SJCRH30 (cell line): Measurements from ENCODE around the gene FSHR. TPM values are rescaled to one million over a fixed set of nuclear protein-coding genes. Genes with fewer than 3 reads are reported as not detected.
A peak's percentile ranks its signal among the peaks of the same experiment; 100 is the strongest.

Experiments used
- DNase-seq, 2 experiments: peaks; one replicate each; pipeline ENCODE4 v3.0.0-alpha.2; 2015 to 2020
- H3K27ac ChIP-seq: fragments of 250-450 bp; sonication (Bioruptor Pico); 2 replicates; pipeline ENCODE4 v1.5.1; 2020; ENCODE audit warnings: mild to moderate bottlenecking, moderate library complexity
- H3K27me3 ChIP-seq: fragments of 250-450 bp; sonication (Bioruptor Pico); 2 replicates; pipeline ENCODE4 v1.5.1; 2020; ENCODE audit warnings: mild to moderate bottlenecking, moderate library complexity
- H3K36me3 ChIP-seq: fragments of 250-450 bp; sonication (Bioruptor Pico); 2 replicates; pipeline ENCODE4 v1.5.1; 2020; ENCODE audit warnings: mild to moderate bottlenecking, moderate library complexity
- H3K4me1 ChIP-seq: fragments of 250-450 bp; sonication (Bioruptor Pico); 2 replicates; pipeline ENCODE4 v1.5.1; 2020; ENCODE audit warnings: mild to moderate bottlenecking, moderate library complexity
- H3K4me3 ChIP-seq: fragments of 250-450 bp; sonication (Bioruptor Pico); 2 replicates; pipeline ENCODE4 v1.5.1; 2020; ENCODE audit warnings: mild to moderate bottlenecking, moderate library complexity
- H3K9me3 ChIP-seq: fragments of 250-450 bp; sonication (Bioruptor Pico); replicated peaks from 2 replicates; pipeline ENCODE4 v1.5.1; 2020; ENCODE audit warnings: mild to moderate bottlenecking, moderate library complexity
- total RNA-seq: library from RNA; depleted of rRNA; stranded (reverse); fragments of >200 nt; shearing (Covaris generic); gene quantifications from 2 replicates; pipeline ENCODE4 v1.2.3, GENCODE V29; 2014

Gene FSHR
- total RNA-seq, 1 experiment from 2014 or later, result not detected

GRCh38 chr2:49032936-49033335 lies 121.4 kb downstream of the FSHR start:
- Histone ChIP-seq H3K27ac (no peak overlapping the region), H3K4me1 (no peaks in the 10 kb centered on the region), H3K36me3 (no peaks in the 10 kb centered on the region), H3K27me3 (no peaks in the 10 kb centered on the region), H3K4me3 (no peak overlapping the region), H3K9me3 (no peaks in the 10 kb centered on the region)
- DNase-seq, result no peak

DNA sequence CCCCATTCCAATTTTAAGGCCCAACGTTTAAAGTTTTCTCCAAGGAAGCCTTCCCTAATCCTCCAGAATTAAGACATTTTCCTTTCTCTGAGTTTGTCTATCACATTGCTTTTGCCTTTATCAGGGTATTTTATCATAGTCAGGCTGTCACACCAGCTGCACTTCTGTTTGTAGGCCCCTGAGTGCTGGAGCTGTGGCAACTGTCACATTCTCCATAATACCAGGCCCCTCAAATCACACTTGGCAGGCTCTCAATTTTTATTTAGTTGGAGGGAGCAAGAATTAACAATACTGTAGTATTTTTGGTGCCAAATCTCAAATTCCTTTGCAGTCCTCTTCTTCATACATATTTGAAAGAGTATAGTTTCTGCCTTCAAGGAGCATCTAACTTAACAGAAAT lies 122.2 kb downstream of the FSHR start:
- Histone ChIP-seq H3K27ac (no peak overlapping the region), H3K27me3 (no peaks in the 10 kb centered on the region), H3K4me3 (no peak overlapping the region), H3K9me3 (no peaks in the 10 kb centered on the region), H3K36me3 (no peaks in the 10 kb centered on the region), H3K4me1 (no peaks in the 10 kb centered on the region)
- no peak for DNase-seq

DNA sequence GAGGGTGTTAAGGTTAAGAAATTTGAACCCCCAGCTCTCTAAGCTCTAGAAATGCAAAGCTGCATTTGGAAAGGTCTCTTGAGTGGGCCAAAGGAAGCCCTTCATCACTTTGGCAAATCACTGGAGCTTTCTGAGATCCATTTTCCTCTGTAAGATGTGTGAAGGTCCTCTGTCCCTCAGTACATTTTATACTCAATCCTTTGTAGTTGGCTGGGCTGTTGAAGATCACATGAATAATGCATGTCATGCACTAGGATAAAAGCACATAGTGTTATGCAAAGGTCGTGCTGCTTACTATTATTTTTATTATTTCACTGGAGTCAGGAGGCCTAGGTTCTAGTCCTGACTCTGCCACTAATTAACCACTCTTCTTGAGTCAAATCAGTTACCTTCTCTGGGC lies 124.9 kb downstream of the FSHR start:
- Histone ChIP-seq H3K27me3 (no peaks in the 10 kb centered on the region), H3K4me3 (no peak overlapping the region), H3K4me1 (no peaks in the 10 kb centered on the region), H3K27ac (no peak overlapping the region), H3K9me3 (no peaks in the 10 kb centered on the region), H3K36me3 (no peaks in the 10 kb centered on the region)
- no peak for DNase-seq

DNA sequence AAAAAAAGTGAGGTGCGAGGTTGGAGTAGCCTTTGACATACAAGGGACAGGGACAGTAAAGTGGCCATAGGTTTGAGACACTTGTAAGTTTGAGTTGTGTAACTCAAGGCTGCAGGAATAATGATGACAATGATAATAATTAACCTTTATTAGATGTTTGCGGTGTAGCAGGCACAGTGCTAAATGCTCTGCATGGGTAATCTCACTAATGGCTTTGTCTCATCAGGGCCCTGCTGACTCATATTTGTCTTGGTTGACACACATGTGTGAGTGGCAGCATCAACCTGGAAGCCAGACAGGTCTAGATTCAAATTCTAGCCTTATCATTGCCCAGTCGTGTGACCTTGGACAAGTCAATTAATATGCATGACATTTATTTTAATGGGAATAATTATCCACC lies 126.2 kb downstream of the FSHR start:
- DNase-seq, result no peak

GRCh38 chr2:49026706-49027105 lies 127.6 kb downstream of the FSHR start:
- no peak overlapping the region for H3K4me3 ChIP-seq
- H3K4me1 ChIP-seq, result no peaks in the 10 kb centered on the region
- no peak overlapping the region for H3K27ac ChIP-seq
- peaks cover 5% of the 10 kb centered on the region; the same call in 1 of the 2 replicates for H3K27me3 ChIP-seq
- no peaks in the 10 kb centered on the region for H3K36me3 ChIP-seq
- DNase-seq, result no peak
- H3K9me3 ChIP-seq, result no peaks in the 10 kb centered on the region

More for the DNA sequence above, 126.2 kb downstream of the FSHR start:
- Histone ChIP-seq H3K27ac (no peak overlapping the region), H3K27me3 (peaks cover 3% of the 10 kb centered on the region; the same call in 1 of the 2 replicates), H3K4me3 (no peak overlapping the region), H3K36me3 (no peaks in the 10 kb centered on the region), H3K4me1 (no peaks in the 10 kb centered on the region), H3K9me3 (no peaks in the 10 kb centered on the region)

- no peaks in the 10 kb centered on the region for H3K36me3 ChIP-seq
- no peaks in the 10 kb centered on the region for H3K4me1 ChIP-seq
- peaks cover 5% of the 10 kb centered on the region; the same call in 1 of the 2 replicates for H3K27me3 ChIP-seq
- no peak for DNase-seq
- H3K27ac ChIP-seq, result no peak overlapping the region
- no peaks in the 10 kb centered on the region for H3K9me3 ChIP-seq
- H3K4me3 ChIP-seq, result no peak overlapping the region
Measured at GRCh38 chr2:49021271-49021670, 133.0 kb downstream of the FSHR start.

GRCh38 chr2:49005261-49005660 lies 149.1 kb downstream of the FSHR start:
- H3K36me3 ChIP-seq, result no peaks in the 10 kb centered on the region
- no peaks in the 10 kb centered on the region for H3K9me3 ChIP-seq
- no peak for DNase-seq
- no peaks in the 10 kb centered on the region for H3K27me3 ChIP-seq
- H3K4me1 ChIP-seq, result no peaks in the 10 kb centered on the region
- no peak overlapping the region for H3K27ac ChIP-seq
- no peak overlapping the region for H3K4me3 ChIP-seq

GRCh38 chr2:49004036-49004626 lies 150.2 kb downstream of the FSHR start:
- Histone ChIP-seq H3K27me3 (no peaks in the 10 kb centered on the region), H3K27ac (no peak overlapping the region), H3K4me3 (no peak overlapping the region), H3K9me3 (no peaks in the 10 kb centered on the region), H3K36me3 (no peaks in the 10 kb centered on the region), H3K4me1 (no peaks in the 10 kb centered on the region)
- no peak for DNase-seq

DNA sequence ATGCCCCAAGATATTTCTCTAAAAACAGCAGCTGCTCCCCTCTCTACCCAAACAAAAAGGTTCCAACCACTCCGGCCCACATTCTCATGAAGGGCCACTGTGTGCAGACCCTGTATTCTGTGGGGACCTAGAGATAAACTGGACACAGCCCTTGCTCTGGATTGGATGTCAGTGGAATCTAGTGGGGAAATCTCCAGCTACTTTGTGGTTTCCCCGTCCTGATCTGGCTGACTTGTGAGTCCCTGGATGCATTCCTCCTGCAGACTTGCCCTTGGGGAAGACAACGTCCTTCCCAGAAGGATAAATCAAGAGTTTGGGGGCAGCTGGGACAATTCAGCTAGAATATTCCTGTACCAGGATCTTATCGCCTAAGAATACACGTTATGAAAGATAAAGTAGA lies 151.1 kb downstream of the FSHR start:
- peak in 1 of 2 experiments; percentile 2 for DNase-seq
- H3K4me1 ChIP-seq, result no peaks in the 10 kb centered on the region
- H3K36me3 ChIP-seq, result no peaks in the 10 kb centered on the region
- no peaks in the 10 kb centered on the region for H3K27me3 ChIP-seq
- no peaks in the 10 kb centered on the region for H3K9me3 ChIP-seq
- no peak overlapping the region for H3K4me3 ChIP-seq
- no peak overlapping the region for H3K27ac ChIP-seq

DNA sequence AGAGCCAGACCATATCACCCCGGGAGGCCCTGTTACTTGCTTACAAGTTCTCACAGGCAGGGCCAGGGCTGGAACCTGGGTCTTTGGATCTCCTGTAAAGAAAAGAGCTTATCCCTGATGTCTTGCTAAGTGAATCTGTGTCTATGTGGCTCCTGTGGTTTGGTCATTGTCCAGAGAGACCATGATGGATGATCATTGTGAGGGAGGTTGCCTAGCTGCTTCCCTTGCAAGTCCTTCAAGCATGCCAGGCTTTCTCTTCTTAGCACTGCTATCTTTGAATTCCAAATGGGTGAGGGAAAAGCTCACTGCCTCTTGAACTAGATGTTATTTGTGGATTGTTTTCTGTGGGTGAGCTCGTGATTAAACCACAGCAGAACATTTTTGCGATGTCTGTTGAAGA lies 151.6 kb downstream of the FSHR start:
- Histone ChIP-seq H3K27me3 (no peaks in the 10 kb centered on the region), H3K9me3 (no peaks in the 10 kb centered on the region), H3K4me3 (no peak overlapping the region), H3K4me1 (no peaks in the 10 kb centered on the region), H3K27ac (no peak overlapping the region), H3K36me3 (no peaks in the 10 kb centered on the region)
- DNase-seq, result no peak

- no peaks in the 10 kb centered on the region for H3K9me3 ChIP-seq
- DNase-seq, result no peak
- H3K4me3 ChIP-seq, result no peak overlapping the region
- no peak overlapping the region for H3K27ac ChIP-seq
- H3K36me3 ChIP-seq, result no peaks in the 10 kb centered on the region
- H3K27me3 ChIP-seq, result no peaks in the 10 kb centered on the region
- H3K4me1 ChIP-seq, result no peaks in the 10 kb centered on the region
Measured at GRCh38 chr2:49000695-49001094, 153.6 kb downstream of the FSHR start.

DNA sequence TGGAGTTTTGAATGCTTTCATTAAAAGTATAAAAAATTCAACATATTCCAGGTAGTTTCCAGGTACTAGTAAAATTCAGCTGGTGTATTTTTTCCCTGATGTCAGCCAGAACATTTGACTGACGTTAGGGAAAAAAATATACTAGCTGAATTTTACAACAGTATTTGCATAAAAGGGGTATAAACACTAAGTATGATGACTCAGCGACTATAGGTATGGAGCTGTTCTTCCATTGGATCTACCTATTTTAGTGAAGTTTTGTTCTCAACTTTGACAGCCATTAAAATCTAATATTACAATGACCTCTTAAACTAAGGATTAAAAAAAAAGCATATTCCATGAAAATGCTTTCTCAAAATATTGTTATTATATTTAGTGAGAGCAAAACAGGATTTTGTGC lies 155.9 kb downstream of the FSHR start:
- DNase-seq, result no peak
- Histone ChIP-seq H3K9me3 (no peaks in the 10 kb centered on the region), H3K4me3 (no peak overlapping the region), H3K36me3 (no peaks in the 10 kb centered on the region), H3K27ac (no peak overlapping the region), H3K27me3 (no peaks in the 10 kb centered on the region), H3K4me1 (no peaks in the 10 kb centered on the region)

DNA sequence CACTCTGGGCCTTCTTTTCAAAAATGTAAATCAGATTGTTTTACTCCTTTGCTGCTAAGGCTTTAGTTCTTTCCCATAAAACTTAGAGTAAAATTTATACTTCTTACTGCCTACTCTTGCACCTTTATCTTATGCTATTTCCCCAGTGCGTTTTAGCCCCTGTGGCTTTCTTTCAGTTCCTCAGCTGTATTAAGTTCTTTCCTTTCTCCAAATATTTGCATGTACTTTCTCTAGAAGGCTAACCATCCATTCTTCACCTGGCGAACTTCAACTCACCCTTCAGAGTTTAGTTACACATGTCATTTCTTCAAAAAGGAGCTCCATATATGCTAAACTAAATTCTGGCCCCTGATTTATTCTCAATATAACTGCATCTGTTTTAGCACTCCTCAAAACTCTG lies 160.7 kb downstream of the FSHR start:
- Histone ChIP-seq H3K27ac (no peak overlapping the region), H3K27me3 (no peaks in the 10 kb centered on the region), H3K9me3 (no peaks in the 10 kb centered on the region), H3K4me1 (no peaks in the 10 kb centered on the region), H3K36me3 (no peaks in the 10 kb centered on the region), H3K4me3 (no peak overlapping the region)
- no peak for DNase-seq

DNA sequence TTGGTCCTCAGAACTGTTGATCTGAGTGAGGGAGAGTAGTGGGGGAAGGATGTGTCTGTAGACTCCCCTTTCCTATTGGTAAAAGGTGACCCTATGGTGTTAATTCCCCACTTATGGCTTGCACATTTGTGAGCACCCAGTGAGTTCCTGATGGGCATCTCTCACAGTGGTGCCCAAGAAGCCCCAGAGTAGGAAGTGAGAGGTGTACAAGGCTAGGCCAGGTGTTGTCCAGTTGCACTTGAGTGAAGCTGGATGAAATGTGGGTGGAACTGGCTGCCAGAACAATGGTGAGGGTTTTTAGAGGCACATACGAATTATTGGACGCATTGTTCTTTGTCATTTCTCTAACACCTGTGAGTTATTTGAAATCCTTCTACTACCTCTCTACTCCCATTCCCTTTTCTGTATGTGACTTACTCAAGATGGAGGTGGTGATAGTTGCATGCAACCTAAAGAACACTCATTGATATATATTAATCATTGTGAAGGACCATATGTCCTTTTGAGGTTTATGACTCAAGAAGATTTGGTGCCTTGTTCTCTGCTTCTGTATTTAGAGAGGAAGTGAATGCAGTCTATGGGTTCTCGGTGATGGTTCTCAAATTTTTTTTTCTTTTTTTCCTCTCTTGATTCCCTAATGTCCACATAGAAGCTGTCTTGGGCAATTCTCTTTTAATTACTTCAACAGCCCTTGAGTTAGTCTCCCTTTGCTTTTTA lies 162.7 kb downstream of the FSHR start:
- DNase-seq, result no peak
- H3K36me3 ChIP-seq, result no peaks in the 10 kb centered on the region
- H3K4me1 ChIP-seq, result no peaks in the 10 kb centered on the region
- H3K27ac ChIP-seq, result no peak overlapping the region
- no peaks in the 10 kb centered on the region for H3K9me3 ChIP-seq
- H3K27me3 ChIP-seq, result no peaks in the 10 kb centered on the region
- H3K4me3 ChIP-seq, result no peak overlapping the region

- Histone ChIP-seq H3K27me3 (no peaks in the 10 kb centered on the region), H3K4me1 (no peaks in the 10 kb centered on the region), H3K9me3 (no peaks in the 10 kb centered on the region), H3K27ac (no peak overlapping the region), H3K36me3 (no peaks in the 10 kb centered on the region), H3K4me3 (no peak overlapping the region)
- DNase-seq, result no peak
Measured at GRCh38 chr2:48984922-48985321, 169.4 kb downstream of the FSHR start.

- H3K27ac ChIP-seq, result no peak overlapping the region
- no peaks in the 10 kb centered on the region for H3K27me3 ChIP-seq
- no peaks in the 10 kb centered on the region for H3K36me3 ChIP-seq
- no peak for DNase-seq
- H3K4me1 ChIP-seq, result no peaks in the 10 kb centered on the region
- H3K4me3 ChIP-seq, result no peak overlapping the region
- H3K9me3 ChIP-seq, result no peaks in the 10 kb centered on the region
Measured at GRCh38 chr2:48983551-48983950, 170.8 kb downstream of the FSHR start.
